RPMI8226 (cell line): ENCODE results near the gene DCDC2.
"Not testable (repeated sequence)": the region's sequence is repeated elsewhere in the genome, so short reads cannot be mapped to it uniquely, and the experiment has no call there.

ENCODE experiments used
- DNase-seq: peaks from one replicate; pipeline ENCODE4 v3.0.0-alpha.2; 2015

DCDC2 gene

DNA sequence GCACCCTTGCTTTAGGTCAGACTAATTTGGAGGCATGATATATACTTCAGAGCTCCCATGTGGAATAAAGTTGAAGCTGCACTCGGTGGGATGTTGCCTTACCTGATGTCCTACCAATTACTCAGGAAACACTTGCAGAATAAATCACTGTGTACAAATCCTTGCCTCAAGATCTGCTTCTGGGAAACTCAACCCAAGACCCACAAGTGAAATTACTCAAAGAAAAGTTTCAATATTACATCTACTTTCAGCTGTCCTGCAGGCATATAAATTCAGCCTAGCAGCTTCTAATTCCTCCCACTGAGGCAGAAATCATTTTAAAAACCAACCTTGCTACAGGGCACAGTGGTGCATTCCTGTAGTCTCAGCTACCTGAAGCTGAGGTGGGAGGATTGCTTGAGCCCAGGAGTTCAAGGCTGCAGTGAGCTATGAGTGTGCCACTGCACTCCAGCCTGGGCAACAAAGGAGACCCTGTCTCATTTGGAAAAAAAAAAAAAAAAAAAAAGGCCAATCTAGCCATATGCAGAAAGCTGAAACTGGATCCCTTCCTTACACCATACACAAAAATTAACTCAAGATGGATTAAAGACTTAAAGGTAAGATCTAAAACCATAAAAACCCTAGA lies 20.7 kb upstream of the DCDC2 start:
- no peak for DNase-seq

DNA sequence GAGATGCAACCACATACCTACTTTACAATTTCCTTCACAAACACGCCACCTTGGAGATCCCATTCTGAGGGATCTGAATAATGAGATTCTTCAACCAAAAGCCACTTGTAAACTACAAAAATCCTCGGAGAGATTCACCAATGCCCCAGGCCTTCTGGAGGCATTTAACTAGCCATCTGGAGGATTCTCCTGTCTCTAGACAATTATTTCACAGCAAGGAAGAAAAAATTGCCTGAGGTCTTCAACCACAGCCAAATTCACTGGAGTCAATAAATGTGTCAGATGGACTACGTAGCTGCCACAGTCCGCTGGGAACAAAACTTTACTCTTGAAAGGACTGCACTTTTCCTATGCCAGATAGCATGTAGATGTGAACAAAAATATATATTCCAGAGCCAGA lies 19.0 kb upstream of the DCDC2 start:
- DNase-seq, result no peak

DNA sequence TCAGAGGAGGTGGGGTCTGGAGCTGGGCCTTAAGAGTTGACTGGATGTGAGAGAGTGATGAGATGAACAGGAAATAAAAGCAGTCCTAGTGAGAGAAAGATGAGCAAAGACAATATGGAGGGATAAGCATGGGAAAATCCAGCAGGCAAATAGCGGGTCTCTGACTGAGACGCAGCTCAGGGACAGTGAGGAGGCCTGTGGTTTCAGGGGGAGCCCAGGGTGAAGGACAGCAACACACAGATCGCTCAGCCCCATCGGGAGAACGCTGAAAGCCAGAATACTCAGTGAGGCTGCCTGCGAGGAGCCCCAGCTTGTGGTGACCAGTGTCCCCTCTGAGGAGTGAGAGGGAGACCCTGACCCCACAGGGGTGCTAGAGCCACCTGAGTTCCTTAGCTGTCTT lies 16.8 kb upstream of the DCDC2 start:
- DNase-seq, result no peak

DNA sequence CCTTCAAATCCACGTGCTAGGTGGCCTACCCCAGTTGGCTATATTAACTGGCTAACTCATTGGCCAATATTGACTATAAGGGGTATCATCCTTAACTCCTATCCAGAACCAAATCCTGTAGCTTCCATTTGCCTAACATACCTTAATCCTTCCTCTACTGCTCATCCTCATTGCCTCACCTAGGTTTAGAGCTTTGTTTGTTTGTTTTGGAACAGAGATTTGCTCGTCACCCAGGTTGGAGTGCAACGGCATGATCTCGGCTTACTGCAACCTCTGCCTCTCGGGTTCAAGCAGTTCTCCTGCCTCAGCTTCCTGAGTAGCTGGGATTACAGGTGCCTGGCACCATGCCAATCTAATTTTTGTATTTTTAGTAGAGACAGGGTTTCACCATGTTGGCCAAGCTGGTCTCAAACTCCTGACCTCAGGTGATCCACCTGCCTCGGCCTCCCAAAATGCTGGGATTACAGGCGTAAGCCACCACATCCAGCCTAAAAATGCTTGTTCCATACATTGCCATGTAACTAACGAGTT lies 7.3 kb upstream of the DCDC2 start:
- not testable (repeated sequence) for DNase-seq

DNA sequence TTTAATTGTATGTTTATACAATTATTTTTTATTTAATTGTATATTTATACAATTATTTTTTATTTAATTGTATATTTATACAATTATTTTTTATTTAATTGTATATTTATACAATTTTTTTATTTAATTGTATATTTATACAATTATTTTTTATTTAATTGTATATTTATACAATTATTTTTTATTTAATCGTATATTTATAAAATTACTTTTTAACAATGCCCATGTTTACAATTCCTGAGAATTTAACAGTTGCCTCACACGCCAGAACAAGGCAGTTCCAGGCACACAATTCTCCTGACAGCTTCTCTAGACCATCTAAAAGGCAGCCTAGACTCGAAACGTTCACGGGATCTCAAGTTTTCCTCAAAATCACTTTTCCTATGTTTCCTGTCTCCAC lies 4.5 kb upstream of the DCDC2 start:
- not testable (repeated sequence) for DNase-seq

DNA sequence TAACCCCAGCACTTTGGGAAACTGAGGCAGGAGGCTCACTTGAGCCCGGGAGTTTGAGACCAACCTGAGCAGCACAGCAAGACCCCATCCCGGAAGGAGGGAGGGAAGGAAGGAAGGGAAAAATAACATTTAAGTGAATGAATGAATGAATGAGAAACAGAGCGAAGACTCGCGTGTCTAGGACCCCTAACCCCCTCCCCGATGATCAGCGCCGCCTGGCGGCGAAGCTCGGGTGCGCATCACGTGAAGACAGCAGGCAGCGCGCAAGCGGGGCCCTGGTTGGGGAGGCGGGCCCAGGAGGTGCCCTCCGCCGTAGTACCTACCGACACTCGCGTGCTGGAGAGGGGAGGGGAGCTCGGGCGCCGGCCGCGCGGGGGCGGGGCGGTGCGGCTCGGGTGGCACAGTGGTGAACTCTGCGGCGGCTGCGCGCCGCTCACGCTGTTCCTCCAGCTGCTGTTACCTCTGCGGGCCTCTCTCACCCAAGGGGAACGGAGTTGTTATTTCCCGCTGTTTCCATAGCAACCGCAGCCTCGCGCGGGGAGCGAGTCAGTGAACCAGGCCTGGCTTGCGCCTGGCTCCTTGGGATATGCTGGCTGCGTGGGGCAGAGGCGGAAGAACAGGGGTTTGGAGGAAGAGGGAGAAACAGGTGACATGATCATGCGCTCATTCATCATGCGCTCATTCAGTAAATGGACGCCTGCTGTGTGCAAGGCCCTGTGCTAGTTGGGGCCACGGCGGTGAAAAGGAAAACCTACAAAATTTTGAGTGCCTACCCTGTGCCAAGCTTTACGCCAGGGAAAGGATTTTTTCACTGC lies 2.0 kb upstream of the DCDC2 start:
- peak; percentile 83 for DNase-seq

DNA sequence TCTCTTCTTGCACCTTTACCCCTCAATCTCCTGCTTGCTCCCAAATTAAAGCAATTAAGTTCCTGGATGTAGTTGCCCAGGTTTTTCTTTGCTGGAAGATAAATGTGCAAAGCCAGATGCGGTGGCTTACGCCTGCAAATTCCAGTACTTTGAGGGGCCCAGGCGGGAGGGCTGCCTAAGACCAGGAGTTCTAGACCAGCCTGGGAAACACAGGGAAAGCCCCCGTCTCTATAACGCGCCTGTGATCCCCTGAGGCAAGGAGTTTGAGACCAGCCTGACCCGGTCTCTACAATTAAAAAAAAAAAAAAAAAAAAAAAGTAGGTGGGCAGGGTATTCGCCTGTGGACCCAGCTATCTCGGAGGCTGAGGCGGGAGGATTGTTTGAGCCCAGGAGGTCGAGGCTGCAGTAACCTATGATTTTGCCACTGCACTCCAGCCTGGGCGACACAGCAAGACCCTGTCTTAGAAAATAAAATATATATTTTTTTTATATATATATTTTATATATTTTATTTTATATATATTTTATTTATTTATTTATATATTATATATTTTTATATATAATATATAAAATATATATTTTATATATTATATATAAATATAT lies 461 bp upstream of the DCDC2 start:
- no peak for DNase-seq

DNA sequence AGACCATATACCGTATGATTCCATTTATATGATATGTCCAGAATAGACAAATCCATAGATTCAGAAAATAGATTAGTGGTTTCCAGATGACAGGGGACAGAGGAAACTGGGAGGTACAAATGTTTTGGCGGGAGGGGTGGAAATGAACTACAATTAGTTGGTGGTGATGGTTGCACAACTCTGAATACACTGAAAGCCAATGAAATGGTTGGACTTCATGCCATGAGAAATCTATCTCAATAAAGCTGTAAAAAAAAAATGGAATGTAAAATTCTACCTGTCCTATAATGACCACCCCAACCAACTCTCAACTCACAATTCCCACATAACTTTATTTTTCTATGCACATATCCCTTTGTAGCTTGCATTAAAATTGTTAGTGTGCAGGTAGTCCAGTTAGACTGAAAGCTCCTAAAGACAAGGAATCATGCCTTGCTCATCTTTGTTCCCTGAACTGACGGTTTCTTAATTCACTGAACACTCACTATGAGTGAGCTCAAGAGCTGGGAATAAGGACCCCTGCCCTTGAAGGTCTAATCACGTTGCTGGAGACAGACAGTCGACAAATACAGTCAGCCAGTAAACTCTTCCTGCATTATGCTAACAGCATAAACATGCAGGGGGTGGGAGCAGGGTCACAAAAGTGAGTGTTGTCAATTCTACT lies 1.4 kb downstream of the DCDC2 start:
- no peak for DNase-seq

DNA sequence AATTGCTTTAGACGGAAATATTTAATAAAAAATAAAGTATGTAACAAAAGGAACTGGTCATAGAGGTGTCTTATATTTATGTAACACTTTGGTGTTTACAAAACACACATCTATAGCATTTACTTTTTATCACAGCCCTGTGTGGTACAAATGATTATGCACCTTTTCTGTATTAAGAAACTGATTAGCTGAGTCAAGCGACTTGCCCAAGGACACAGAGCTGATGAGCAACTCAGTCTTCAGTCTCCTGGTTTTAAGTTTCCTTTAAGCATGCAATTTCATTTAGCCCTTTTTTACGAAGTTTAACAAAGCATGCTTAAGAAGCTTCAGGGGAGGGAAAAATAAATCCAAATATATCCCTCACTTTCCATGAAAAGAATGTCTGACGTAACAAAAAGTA lies 2.5 kb downstream of the DCDC2 start:
- no peak for DNase-seq

DNA sequence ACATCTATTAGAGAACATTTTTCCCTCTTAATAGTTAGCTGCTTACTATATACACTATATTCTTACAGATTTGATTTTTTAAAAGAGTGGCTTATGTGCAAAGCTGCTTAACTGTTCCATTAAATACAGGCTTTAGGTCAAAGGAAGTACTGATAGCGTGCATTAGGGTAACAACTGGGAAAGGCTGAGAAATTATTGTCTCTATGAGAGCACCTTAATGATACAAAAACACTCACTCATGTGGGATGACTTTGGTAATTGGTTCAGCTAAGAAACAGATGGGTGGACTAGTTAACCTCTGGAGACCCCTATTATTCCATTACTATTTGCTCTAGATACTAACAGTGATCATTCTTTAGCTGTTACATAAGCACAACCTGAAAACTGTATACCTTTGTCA lies 4.0 kb downstream of the DCDC2 start:
- no peak for DNase-seq

DNA sequence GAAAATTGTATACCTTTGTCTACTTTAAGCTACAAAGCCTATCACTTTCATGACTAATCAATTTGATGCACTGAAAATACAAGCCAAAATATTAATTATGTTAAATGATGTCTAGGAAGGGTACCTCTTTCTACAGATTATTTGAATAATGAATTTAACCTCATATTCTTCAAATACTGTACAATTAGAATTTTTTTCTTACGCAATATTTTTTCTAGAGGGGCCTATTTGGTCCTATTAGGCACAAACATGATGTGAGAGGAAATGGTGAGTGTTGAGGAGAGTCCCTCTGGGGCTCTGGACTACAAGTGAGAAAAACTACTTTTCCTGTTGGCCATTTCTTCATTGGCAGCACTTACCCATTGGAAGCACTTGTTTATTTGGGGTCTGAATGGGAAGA lies 5.4 kb downstream of the DCDC2 start:
- DNase-seq, result no peak

DNA sequence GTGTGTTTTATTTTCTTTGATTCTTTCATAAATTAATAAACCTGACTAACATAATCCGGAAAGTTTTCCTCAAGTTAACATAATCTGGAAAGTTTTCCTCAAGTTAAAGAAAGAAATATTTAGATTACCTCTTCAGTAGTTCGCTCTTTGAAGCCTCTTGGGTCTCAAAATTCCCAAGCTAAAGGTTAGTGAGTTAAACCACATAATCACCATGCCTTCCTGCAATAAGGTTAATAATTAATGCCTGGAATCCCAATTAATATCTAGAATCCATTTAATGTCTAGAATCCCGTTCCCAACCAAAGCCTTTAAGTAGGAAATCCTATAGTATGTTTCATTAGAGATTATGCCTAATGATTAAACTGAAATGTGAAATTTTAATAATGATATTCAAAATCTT lies 12.9 kb downstream of the DCDC2 start:
- DNase-seq, result no peak

DNA sequence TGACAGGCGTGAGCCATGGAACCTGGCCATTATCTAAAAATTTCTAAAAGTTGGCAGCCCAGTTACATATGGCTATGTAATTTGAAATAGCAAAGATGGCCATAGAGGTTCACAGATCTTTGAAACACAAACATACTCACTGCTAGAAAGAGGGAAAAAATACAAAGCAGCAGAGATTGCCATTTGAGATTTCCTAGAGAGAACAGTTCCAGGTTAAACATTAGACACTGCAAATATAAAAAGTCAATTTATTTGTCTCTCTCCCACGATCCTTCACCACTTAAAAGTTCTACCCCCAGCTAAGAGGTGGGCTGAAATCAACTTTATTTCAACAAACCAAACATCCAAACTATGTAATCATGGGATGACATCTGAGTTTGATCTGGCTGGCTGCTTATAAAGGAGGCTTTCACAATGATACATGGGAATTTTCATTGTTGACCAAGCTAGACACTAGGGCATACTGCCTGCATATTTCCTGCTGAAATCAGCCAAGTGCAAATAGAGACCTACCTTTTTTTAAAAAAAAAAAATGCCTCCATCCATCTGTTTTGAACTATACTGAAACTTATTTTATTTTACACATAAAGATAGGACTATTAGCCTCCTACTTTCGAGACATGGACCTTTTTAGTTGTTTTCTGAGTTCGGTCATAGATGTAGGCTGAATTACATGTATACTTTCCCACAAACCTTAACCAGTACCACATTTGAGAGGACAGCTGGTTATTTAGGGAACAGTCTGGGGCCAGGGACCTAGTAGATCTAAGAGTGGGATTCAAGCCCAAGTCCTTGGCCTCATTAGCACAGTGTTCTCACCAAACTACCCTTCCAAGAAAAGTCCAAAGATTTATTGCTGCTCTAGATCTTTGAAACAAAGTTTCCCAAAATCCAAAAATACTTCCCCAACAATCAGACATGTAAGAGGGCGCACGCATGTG lies 16.6 kb downstream of the DCDC2 start:
- DNase-seq, result no peak

DNA sequence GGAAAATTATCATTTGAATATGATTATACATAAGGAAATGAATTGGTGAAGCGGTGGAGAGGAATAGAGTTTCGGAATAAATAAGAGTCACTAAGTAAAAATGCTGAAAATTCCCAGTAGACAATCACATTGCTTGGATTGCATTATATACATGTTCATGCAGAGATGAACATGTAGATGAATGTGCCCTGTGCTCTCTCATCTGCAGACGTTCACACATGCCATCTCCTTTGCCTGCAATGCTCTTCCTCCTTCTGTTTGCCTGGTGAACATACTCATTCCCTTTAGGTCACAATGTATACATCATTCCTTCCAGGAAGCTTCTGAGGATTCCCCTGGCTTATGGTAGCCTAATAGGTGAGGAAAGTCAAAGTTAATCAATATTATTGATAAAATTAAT lies 17.9 kb downstream of the DCDC2 start:
- no peak for DNase-seq

DNA sequence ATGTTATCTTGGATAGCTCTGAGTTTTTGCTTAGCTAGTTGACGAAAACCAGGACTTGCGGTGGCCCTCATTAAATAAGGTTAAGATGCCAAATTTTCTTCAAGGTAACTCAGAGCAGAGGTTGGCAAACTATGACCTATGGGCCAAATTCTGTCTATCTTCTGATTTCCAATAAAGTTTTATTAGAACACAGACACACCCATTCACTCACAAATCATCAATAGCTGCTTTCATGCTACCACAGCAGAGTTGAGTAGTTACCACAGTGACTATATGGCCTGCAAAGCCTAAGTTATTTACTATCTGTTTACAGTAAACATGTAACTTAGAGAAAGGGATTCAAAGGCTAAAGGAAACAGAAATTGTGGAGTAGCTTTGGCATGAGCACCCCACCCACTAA lies 23.6 kb downstream of the DCDC2 start:
- no peak for DNase-seq

DNA sequence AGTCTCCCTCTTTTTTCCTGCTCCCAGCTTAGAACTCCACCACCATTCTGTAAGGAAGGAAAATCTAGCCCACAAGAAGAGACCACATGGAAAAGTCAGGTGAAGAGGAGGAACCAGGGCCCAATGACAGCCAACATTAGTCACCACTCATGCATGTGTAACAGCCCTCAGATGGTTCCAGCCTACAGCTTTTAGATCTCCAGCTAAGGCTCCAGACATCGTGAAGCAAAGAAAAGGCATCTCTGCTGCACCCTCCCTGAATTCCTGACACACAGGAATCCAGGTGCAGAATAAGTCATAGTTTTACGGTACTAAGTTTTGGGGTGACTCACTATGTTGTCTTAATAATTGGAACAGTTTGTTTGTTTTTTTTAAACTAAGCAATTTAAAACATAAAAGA lies 25.5 kb downstream of the DCDC2 start:
- no peak for DNase-seq

DNA sequence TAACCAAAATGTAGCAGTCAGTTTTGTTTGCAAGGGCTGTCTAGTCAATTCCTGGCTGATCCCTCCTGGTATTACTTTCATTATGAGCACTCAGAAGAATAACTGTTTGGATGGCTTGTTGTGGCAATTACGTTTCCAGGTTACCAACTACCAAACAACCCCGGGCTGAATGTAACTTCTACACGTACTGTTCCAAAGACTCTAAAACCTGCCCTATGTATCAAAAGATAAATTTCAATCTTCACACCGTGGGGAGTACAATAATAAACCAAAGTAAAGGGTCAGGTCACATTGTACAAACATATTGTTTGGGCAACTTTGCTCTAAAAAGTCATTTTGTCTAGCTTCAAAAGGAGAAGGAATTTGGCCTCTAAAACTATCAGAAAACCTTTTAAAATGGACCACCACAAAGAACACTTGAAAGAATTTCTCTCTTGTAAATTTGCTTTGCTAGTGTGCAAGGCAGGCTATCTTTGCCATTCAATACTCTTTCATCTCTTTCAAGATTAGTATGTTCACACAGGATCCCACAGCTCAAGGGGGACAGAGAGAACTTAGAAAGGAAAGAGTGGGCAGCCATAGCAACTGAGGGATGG lies 27.6 kb downstream of the DCDC2 start:
- no peak for DNase-seq

DNA sequence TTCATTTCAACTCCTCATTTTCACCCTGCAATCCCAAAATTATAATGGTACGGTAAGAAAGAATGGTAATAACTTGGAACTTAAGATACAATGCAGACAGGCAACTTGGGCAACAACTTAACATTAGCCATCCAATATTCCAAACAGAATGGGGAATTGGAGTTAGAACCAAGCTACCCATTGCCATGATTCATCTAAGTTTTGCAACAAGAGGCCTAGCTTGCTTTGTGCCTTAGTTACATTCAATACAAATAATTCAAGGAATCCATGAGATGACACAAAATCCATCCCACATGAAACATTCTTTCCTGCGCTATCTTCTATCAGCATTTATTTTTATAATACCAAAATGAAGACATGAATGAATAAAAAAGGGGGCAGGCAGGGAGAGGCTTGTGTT lies 28.4 kb downstream of the DCDC2 start:
- no peak for DNase-seq

DNA sequence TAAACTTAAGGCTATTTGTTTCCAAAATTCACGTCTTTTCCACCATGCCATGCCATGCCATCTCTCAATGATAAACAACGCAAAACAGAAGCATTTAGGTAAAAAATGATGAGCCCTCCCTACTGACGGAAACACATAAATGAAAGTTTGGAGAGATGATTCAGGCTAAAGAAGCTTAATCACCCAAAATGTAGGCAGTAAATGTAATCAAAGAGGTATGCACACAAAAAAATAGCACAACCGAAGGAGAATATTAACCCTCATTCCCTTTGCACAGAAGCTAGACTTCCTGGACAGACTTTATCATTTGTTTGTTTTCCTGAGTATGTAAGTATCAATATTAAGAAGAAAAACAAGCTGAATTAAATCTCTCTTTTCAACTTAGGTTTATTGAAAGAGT lies 28.8 kb downstream of the DCDC2 start:
- no peak for DNase-seq

DNA sequence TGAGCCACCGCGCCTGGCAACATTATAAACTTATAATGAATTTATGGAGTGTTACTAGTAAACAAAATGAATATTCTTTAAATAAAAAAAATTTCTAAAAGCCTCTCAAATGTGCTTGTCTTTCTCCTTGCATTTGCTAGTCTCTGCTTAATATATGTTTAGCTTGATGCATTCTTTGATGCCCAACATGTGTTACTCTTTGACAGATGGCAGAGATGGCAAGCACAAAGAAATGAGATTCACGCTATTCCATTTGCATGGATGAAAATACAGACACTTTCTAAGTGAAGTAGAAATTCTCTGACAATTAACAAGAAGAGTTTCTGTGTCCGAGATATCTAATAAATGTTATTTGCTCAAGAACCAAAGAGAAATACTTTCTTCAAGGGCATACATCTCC lies 30.1 kb downstream of the DCDC2 start:
- DNase-seq, result no peak

DNA sequence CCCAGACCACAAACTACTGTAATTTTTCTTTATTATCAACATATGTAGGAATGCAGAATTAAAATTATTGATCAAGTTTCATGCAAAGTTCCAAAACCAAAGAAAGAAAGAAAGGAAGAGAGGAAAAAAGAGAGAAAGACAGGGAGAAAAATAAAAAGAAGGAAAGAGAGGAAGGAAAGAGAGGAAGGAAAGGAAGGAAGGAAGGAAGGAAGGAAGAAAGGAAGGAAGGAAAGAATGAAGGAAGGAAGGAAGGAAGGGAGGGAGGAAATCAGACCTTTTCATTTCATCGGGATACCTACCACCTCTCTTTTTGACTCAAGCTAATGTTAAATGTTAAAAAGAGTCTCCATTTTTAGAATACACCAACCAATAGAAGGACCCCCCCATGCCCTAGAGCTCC lies 31.9 kb downstream of the DCDC2 start:
- DNase-seq, result no peak

DNA sequence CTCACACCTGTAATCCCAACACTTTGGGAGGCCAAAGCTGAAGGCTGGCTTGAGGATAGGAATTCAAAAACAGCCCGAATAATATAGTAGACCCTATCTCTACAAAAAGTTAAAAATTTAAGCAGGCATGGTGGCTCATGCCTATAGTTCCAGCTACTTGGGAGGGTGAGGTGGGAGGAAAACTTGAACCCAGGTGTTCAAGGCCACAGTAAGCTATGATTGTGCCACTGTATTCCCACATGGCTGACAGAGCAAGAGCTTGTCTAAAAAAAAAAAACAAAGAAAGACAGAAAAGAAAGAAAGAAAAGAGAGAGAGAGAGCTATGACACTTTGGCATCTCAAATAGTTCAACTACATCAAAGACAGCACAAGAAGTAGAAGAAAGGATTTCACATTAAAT lies 33.2 kb downstream of the DCDC2 start:
- DNase-seq, result no peak
